GM18520 (cell line): ENCODE data around the gene RPE65.
"Not testable (repeated sequence)": the region's sequence is repeated elsewhere in the genome, so short reads cannot be mapped to it uniquely, and the experiment has no call there.

Experiments
- ATAC-seq: cut with Tn5 transposase; IDR thresholded peaks from one replicate; pipeline ENCODE4 v1.9.1; 2021; ENCODE audit not compliant: unreplicated experiment

The RPE65 gene

DNA sequence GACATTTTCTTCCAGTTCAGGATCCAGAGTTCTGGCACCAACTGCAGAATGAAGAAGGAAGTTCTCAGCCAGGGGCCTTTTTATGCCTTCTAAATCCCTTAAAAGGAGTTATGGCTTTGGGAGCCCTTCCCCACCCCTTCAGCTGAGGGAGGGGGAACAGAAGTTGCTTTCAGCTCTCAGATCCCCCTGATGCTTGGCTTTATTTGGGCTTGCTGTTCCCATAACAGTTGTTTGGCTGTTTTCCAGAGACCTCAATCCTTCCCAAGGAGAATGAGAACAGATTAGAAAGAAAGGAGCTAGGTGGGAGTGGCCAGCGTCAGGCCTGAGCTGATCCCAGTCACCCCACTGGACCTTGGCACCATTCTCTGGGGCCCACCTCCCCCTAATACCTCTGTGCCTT is at the start of gene RPE65:
RPE65 (minus strand) TSS at position 54 of the 400 bp plus-strand sequence; CDS start at position 5, 49 bp downstream.
- ATAC-seq = no peak

DNA sequence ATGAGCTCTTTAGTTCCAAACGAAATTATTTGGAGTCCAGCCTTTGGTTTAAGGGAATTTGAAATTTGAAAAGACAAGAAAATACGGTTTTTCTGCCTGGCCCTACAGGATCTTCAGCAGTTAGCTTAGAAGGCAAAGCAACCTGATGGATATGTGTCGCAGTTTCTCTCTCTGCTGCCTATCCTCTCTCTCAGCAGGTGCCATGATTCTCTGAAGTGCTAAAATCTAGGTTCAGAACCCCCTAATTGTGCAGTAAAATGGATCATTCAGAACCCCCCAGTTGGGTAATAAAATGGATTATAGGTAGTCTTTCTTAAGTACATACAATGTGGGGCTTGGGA is 47.6 kb upstream of the RPE65 start:
- no peak for ATAC-seq

DNA sequence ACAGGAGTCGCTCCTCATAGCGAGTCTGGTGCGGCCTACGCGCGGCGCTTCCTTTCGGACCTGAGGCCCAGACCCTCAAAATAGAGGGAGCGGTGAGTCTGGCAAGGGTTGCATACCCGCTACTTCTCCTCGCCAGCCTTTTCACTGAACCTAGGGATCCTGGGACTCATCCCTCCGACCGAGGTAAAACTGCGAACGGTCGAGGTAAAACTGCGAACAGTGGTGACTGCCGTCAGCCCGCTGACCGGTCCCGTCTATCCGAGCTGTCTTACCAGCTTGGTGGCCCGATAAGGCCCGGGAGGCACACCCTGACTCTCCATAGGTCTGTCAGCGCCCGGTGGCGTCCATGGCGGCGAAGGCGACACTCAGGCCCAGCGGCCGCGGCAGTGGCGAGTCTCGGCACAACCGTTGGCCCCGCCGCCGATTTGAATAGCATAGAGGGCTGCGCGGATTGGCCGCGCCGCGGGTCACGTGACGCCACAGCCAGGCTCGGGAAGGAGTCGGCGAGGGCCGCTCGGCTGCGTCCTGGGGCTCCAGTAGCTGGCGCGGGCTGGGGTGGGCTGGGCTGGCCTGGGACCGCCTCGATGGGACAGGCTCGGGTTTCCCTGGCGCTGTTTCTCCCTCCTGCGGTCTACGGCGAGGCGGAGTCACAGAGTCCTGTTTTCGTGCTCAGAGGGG is 47.1 kb upstream of the RPE65 start, which contains the start of gene DEPDC1:
DEPDC1 (minus strand) TSS at position 403 of the 678 bp plus-strand sequence; CDS start at position 320, 83 bp downstream.
- peak; percentile 96 for ATAC-seq

DNA sequence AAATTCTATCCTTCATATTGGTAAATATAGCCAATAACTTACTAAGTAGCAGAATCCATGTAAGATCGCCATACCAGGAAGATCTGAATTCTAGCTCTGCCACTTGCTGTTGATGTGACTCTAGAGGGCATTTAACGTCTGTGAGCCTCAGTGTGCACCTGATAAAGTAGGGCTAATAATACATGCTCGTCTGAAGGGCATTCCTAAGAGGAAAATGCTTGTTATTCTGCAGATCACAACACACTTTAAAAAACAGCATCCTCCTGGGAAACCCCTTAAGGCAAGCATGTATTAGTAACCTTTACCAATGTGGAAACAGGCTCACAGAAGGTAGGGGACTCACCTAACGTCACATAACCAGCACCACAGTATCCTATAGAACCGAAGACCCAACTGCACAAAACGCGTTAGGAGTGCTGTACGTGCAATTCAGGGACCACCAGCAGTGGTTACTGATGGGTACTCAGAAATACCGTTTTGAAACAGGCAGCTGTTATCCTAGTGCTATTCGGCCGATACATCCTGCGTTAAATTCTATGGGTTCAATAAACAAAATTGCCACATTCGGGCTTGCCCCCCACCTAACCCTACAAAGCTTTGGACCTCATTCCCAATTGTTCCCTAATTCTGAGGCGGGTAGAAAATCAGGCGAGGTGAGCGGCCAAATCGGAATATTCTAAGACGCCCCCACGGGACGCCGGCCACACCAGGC is 46.4 kb upstream of the RPE65 start:
- ATAC-seq = no peak

DNA sequence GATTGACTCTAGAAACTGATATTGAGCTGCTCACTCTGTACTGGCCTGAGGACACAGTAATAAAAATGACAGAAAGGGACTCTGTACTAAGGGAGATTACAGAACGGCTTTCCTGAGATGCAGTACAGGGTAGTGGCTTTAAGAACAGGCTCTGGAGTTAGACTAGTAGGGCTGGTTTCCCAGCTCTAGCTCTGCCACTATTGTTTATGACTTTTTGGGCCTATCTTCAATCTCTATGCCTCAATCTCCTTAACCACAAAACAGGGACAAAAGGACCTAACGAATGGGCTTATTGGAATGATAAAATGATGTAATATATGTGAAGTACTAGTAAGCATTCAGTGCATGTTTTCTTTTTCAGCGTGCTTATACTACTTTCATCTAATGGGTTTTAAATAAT is 45.8 kb upstream of the RPE65 start:
- ATAC-seq = no peak

DNA sequence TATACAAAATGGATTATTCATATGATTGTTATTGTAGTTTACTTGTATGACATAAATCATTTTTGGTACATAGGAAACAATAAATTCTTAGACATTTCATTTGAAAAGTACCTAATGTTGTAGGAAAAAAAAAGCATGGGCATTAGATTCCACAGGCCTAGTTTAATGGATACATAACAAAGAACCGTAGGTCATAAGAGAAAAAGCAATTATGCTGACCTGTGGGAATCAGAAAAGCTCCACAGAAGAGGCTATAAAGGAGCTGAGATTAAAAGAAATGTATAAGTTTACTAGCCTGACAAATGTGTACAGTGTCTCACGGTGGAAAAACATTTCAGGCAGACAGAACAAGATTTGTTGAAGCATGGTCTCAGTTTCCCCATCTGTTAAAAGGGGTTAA is 43.4 kb upstream of the RPE65 start:
- no peak for ATAC-seq

DNA sequence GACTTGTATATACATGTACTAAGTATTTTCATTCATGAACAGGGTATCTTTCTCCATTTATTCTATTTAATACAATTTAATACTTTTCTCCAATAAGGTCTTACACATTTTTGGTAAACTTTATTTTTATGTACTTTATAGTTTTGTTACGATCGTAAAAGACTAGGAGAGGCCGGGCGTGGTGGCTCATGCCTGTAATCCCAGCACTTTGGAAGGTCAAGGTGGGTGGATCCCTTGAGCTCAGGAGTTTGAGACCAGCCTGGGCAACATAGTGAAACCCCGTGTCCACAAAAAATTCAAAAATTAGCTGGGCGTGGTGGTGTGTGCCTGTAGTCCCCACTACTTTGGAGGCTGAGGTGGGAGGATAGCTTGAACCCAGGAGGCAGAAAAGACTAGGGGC is 42.5 kb upstream of the RPE65 start:
- not testable (repeated sequence) for ATAC-seq

DNA sequence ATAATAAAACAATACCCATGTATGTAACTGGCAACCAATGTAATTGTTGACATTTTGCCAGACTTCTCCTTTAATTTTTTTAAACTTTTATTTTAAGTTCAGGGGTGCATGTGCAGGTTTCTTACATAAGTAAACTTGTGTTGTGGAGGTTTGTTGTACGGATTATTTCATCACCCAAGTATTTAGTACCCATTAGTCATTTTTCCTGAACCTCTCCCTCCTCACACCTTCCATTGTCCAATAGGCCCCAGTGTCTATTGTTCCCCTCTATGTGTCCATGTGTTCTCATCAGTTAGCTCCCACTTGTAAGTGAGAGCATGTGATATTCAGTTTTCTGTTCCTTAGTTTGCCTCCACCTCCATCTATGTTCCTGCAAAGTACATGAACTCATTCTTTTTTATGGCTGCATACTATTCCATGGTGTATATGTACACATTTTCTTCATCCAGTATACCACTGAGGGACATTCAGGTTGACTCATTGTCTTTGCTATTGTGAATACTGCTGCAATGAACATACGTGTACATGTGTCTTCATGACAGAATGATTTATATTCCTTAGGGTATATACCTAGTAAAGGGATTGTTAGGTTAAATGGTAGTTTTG is 40.4 kb upstream of the RPE65 start:
- no peak for ATAC-seq

DNA sequence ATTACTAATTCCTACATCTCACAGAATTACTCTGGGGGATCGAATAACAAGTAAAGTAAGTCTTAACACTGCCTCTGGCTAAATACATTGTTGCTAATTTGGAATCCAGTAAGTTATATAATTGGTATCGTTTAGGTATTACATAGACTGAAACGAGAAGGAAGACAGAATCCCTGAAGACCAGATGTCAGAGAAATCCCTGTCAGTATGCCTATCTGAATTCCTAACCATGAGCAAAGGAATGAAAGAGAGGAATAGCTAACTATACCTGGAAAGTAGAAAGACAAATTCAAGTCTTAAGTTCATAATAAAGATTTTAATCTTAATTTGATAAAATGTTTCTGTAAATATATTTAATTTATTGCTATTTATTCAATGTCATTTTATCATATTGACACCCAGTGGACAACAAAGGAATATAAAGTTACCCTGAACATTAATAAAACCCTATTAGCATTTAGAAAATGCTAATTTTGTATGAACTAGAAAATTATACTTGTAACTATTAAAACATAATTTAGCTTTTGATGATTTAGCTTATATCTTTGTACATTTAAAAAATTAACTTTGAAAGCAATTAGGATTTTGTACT is 35.8 kb upstream of the RPE65 start:
- ATAC-seq = no peak

DNA sequence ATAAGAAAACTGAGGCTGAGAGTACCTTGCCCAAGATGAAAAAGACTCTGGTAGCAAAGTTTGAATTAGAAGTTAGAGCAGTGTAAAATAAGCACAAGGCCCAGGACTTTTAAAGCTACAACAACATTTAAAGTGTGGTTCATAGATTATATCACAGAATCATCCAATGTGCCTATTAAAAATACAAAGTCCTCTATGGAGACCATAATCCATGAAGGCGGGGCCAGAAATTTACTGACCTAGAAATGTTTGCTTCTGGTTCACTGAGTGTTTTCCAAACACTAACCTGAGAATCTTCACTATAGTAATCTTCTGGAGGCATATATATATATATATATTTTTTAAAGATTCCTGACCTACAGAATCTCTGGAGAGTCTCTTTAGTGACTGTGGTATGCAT is 34.9 kb upstream of the RPE65 start:
- ATAC-seq = no peak

DNA sequence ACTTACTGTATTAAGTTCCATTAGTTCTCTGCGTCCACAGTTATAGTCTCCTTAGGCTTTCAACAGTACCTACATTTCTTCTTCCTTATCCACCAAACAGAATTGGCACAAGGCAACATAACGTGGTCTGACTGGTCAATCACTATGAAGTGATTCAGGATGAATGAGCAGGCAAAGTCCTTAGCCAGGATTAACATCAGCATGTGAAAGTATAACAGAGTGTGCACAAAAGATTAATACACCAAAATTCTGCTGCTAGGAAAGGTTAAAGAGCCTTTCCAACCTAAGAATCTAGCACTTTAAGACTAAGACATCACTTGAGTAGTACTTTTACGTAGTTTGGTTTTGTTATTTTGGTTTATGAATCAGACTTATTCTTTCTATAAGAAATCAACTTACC is 31.3 kb upstream of the RPE65 start:
- no peak for ATAC-seq

DNA sequence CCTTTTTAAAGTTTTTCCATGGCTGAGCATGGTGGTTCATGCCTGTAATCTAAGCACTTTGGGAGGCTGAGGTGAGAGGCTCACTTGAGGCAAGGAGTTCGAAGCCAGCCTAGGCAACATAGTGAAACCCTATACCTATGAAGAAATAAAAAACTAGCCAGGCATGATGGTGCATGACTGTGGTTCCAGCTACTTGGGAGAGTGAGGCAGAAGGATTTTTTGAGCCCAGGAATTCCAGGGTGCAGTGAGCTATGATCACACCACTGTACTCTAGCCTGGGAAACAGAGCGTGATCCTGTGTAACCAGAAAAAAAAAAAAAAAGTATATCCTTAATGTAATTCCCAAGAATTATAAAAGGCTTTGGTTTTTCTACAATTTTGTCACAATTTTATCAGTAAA is 29.7 kb upstream of the RPE65 start:
- no peak for ATAC-seq

DNA sequence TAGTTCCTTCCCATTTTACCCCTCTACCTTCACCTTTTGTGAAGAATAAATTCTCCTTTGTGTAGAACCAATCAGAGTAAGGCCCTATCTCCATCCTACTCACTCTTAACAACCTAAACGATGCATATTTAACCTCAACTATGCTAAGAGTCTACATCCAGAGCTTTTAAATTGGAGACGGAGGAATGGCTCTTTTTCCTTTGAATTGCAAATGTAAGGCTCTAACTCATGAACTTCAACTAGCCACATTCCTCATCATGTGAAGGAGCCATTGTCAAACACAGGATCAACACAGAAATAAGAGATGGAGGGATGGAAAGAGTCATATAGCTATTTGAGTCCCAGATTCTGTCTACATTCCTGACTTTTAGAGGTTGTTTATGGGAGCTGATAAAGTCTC is 28.9 kb upstream of the RPE65 start:
- ATAC-seq = no peak

DNA sequence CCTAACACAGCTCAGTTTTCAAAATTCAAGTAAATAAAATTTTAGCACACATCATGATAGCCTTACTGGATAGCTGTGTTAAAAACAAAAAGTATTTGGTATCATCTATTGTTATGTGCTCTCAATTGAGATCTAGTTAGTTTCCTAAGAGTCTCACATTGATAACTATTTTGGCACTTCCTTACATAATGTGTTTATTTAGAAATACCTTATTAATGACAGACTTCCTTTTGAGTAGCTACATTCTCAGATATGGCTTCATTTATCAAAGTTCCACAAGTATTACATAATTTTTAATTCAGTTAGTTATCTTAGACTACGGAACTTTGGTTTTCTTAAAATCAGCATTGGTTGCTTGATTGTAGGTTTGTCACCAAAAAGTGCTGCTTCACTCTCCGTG is 26.9 kb upstream of the RPE65 start:
- not testable (repeated sequence) for ATAC-seq

DNA sequence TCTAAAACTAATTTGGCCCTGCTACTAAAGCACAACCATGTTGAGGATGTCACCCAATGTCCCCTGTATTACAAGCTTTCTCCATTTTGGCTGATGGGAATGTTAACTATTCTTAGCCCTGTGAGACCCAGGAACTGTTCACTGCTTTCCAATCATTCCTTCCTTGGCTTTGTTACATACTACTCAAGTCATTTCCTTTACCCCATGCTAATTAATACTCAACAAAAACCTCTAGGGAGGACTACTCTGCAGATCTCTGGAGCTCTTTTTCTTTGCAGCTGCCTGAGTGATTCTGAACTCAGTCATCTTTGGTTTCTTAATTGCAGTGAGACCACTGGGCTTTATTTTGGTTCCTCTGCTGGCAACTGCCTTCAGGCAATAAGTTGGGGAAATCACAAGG is 23.3 kb upstream of the RPE65 start:
- no peak for ATAC-seq

DNA sequence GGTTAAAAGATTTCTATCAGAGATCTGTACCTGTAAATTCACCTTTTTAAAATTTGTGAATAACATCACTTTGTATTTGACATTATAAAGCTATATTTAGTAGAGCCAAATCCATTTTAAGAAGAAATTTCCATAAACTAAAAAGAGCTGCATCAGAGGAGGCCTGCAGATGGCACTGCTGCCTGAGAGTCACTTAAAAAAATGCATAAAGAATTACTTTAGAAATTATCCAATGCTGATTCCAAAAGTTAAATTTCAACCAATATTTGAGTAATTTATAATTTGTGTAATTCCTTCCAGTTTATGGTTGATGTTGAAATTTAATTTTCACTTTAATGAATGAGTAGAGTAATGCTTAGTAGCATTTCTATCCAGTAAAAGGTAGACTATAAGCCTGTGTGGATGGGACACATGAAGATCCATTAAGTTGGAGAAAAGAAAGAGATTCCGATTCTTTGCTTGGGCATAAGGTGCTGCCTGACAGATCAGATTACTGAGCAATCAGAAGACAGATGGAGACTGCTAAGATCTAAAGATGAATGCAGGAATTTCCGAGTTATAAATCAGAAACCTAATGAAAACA is 20.7 kb upstream of the RPE65 start:
- ATAC-seq = no peak

DNA sequence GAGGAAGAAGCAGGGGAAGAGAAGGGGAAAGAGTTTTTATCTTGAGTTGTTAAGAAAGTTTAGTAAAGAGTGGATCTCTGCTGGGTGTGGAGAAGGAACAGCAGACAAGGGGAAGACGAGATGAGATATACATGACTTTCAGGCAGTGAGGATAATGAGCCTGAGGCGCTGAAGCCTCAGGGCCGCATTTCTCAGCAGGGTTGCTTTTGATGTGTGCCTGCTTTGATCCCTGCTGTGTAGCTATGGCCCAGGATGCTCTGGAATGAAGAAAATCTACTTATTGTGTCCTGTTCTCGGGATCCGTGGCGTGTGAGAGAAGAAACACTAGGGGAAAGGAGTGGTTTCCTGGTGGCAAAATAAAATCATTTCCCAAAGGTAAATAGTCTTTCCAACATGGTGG is 15.1 kb upstream of the RPE65 start:
- ATAC-seq = no peak

DNA sequence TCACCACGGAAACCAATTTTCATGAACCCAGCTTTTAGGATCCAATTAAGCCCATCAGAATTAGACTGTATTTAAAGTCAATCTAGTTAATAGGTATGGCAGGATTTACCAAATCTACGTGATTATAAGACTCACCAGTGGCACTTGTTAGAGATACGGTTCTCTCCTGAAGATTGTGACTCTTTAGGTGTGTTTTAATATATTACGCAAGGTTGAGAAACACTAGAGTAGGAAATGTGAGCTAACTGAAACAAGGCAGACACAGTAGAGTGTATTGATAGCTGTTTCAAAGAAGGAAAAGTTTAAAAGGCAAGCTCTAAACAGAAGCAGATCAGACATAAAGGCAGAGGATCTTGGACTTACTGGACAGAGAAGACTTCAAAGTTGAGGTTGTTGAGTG is 11.2 kb upstream of the RPE65 start:
- no peak for ATAC-seq

DNA sequence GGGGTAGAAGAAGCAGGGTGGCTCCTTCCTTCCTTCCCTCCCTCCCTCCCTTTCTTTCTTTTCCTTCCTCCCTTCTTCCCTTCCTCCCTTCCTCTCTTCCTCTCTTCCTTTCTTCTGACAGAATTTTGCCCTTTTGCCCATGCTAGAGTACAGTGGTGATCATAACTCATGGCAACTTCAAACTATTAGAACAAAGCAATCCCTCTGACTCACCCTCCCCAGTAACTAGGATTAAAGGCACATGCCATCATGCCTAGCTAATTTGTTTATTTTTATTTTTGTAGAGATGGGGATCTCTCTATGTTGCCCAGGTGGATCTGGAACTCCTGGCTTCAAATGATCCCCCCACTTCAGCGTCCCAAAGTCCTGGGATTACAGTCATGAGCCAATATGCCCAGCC is 10.0 kb upstream of the RPE65 start:
- no peak for ATAC-seq

DNA sequence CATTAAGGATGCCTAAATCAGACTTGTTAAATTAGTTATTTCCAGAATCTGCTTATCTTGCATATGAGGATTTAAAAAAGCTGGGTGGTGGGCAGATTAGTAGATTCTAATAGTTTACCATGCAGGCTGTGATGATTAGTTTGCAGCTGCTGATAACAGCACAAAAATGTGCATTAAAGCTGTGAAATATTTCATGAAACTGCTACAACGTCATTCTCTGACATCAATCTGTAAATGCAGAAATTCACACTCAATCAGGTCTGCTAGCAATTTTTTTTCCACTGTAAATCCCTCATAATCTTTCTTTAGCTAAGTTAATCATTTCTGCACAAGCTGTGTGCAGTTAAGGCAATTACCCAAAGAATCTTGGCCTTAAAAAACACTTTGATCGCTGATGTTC is 9.3 kb upstream of the RPE65 start:
- no peak for ATAC-seq

DNA sequence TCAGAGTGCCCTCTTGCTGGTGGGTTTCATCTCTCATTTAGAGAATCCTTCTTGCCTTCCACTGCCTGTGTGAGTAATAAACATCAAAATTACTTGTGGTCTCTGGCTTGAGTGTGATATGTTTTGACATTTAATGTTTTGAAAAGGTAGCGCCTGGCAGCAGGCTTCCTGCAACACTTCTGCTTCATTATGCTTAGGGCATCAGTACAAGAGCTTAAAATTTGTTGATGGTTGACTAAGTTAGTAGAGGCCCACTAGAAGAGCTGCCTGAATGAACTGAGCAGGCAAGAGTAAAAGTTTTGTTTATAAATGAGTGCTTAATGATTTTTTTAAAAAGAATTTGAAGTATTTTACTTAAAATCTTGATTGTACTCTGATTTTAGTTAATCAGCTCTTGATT is 6.4 kb upstream of the RPE65 start:
- no peak for ATAC-seq

DNA sequence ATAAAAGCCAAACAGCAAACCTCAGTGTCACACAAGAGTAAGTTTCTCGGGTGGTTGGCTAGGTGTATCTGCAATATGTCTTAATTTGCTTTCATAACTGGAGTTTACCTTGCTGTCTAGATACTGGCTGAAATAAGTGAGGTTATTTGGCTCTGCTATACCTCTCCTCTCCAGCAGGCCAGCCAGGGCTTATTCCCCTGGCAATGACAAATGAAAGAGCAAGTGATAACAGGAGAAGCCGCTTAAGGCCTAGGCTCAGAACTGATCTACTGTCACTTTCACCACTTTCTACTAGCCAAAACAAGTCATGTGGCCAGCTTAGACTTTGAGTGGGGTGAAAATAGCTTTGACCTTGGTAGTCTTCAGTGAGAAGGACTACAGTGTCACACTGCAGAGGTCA is 4.8 kb upstream of the RPE65 start:
- no peak for ATAC-seq
